WTC11 (cell line): ENCODE measurements around the gene SLCO1B1. TPM values are rescaled to one million over a fixed set of nuclear protein-coding genes. Genes with fewer than 3 reads are reported as not detected.
A peak's percentile ranks its signal among the peaks of the same experiment; 100 is the strongest.
"Not testable (repeated sequence)": the region's sequence is repeated elsewhere in the genome, so short reads cannot be mapped to it uniquely, and the experiment has no call there.

Experiments
- ATAC-seq: fragments of 200-7000 bp; cut with Tn5 transposase; 2 replicates; pipeline ENCODE4 v1.10.0; 2021; ENCODE audit warnings: mild to moderate bottlenecking, moderate library complexity
- CTCF ChIA-PET: fragments of 300-600 bp; sonication (Branson Sonifier 250); formaldehyde crosslinking; loops from one replicate; lab custom pipeline; 2021; ENCODE audit warnings: antibody characterized with exemption; lab: Charles Lee
- POLR2A ChIA-PET: fragments of 350-600 bp; sonication (Branson Sonifier 250); formaldehyde crosslinking; loops from one replicate; lab custom pipeline; 2021; ENCODE audit warnings: antibody characterized with exemption; lab: Charles Lee
- DNase-seq: peaks from one replicate; pipeline ENCODE4 v3.0.0; 2021; ENCODE audit warnings: low spot score
- H3K27ac Mint-ChIP-seq: 2 replicates; pipeline ENCODE4 v1.8.0; 2021; ENCODE audit warnings: mixed read lengths
- H3K27me3 Mint-ChIP-seq: 2 replicates; pipeline ENCODE4 v1.8.0; 2021; ENCODE audit warnings: low read depth, mild to moderate bottlenecking, moderate library complexity, mixed read lengths
- H3K36me3 Mint-ChIP-seq: 2 replicates; pipeline ENCODE4 v1.8.0; 2021; ENCODE audit warnings: mixed read lengths
- H3K4me1 Mint-ChIP-seq: 2 replicates; pipeline ENCODE4 v1.8.0; 2022; ENCODE audit warnings: mixed read lengths
- H3K4me3 Mint-ChIP-seq: 2 replicates; pipeline ENCODE4 v1.8.0; 2021; ENCODE audit warnings: mild to moderate bottlenecking, moderate library complexity, mixed read lengths
- H3K9me3 Mint-ChIP-seq: 2 replicates; pipeline ENCODE4 v1.8.0; 2021; ENCODE audit warnings: mixed read lengths
- ATF1 ChIP-seq: sonication (generic); formaldehyde crosslinking; IDR thresholded peaks from 2 replicates; pipeline ENCODE4 v1.8.1; 2023; ENCODE audit warnings: mild to moderate bottlenecking, moderate library complexity, missing genetic modification reagents
- CREM ChIP-seq: sonication (generic); formaldehyde crosslinking; IDR thresholded peaks from 2 replicates; pipeline ENCODE4 v1.8.1; 2022; ENCODE audit warnings: mild to moderate bottlenecking, missing genetic modification reagents, moderate library complexity
- ELF4 ChIP-seq: sonication (generic); formaldehyde crosslinking; IDR thresholded peaks from 2 replicates; pipeline ENCODE4 v1.8.1; 2022; ENCODE audit warnings: low read depth, mild to moderate bottlenecking, moderate library complexity, missing genetic modification reagents
- ESRRA ChIP-seq: sonication (generic); formaldehyde crosslinking; IDR thresholded peaks from 2 replicates; pipeline ENCODE4 v1.8.1; 2022; ENCODE audit warnings: mild to moderate bottlenecking, missing genetic modification reagents, borderline replicate concordance
- FOXJ3 ChIP-seq: sonication (generic); formaldehyde crosslinking; IDR thresholded peaks from 2 replicates; pipeline ENCODE4 v1.9.0; 2021; ENCODE audit warnings: missing genetic modification reagents, mild to moderate bottlenecking, borderline replicate concordance
- GRHL2 ChIP-seq: fragments of 250-450 bp; sonication (Bioruptor Pico); IDR thresholded peaks from 2 replicates; pipeline ENCODE4 v1.8.0; 2022; ENCODE audit warnings: mild to moderate bottlenecking, moderate library complexity; ENCODE audit not compliant: insufficient replicate concordance, severe bottlenecking
- NFATC4 ChIP-seq: fragments of 250-450 bp; sonication (Bioruptor Pico); IDR thresholded peaks from 2 replicates; pipeline ENCODE4 v1.9.0; 2021; ENCODE audit warnings: mild to moderate bottlenecking
- NFE2L1 ChIP-seq: sonication (generic); formaldehyde crosslinking; IDR thresholded peaks from 2 replicates; pipeline ENCODE4 v1.8.1; 2023; ENCODE audit warnings: missing genetic modification reagents
- OVOL2 ChIP-seq: fragments of 250-450 bp; sonication (Bioruptor Pico); IDR thresholded peaks from 2 replicates; pipeline ENCODE4 v1.9.0; 2021; ENCODE audit warnings: mild to moderate bottlenecking, borderline replicate concordance
- RELA ChIP-seq: sonication (generic); formaldehyde crosslinking; IDR thresholded peaks from 2 replicates; pipeline ENCODE4 v1.8.1; 2022; ENCODE audit warnings: missing genetic modification reagents, mild to moderate bottlenecking, borderline replicate concordance
- SMAD3 ChIP-seq: sonication (generic); formaldehyde crosslinking; IDR thresholded peaks from 2 replicates; pipeline ENCODE4 v1.8.0; 2022; ENCODE audit warnings: missing genetic modification reagents, mild to moderate bottlenecking, borderline replicate concordance
- TEAD4 ChIP-seq: sonication (generic); formaldehyde crosslinking; IDR thresholded peaks from 2 replicates; pipeline ENCODE4 v1.8.0; 2022; ENCODE audit warnings: mild to moderate bottlenecking, missing genetic modification reagents
- ZNF219 ChIP-seq: sonication (generic); formaldehyde crosslinking; IDR thresholded peaks from 2 replicates; pipeline ENCODE4 v1.8.0; 2023; ENCODE audit warnings: missing genetic modification reagents, mild to moderate bottlenecking, borderline replicate concordance
- ZNF263 ChIP-seq: sonication (generic); formaldehyde crosslinking; IDR thresholded peaks from 2 replicates; pipeline ENCODE4 v1.8.1; 2022; ENCODE audit warnings: low read depth, mild to moderate bottlenecking, moderate library complexity, missing genetic modification reagents
- ZNF423 ChIP-seq: fragments of 250-450 bp; sonication (Bioruptor Pico); IDR thresholded peaks from 2 replicates; pipeline ENCODE4 v2.1.2; 2022; ENCODE audit warnings: mild to moderate bottlenecking, moderate library complexity
- total RNA-seq: library from RNA; stranded (reverse); gene quantifications from 3 replicates; pipeline ENCODE4 v1.2.3, GENCODE V29; 2021
- TF ChIP-seq, protein P1 (sequence below): sonication (generic); formaldehyde crosslinking; IDR thresholded peaks from 2 replicates; pipeline ENCODE4 v1.8.1; 2023; ENCODE audit warnings: mild to moderate bottlenecking, missing genetic modification reagents
- TF ChIP-seq, protein P2 (sequence below): fragments of 250-450 bp; sonication (Bioruptor Pico); IDR thresholded peaks from 2 replicates; pipeline ENCODE4 v1.9.0; 2021; ENCODE audit warnings: moderate library complexity, mild to moderate bottlenecking, inconsistent platforms, borderline replicate concordance
- TF ChIP-seq, protein P3 (sequence below): sonication (generic); formaldehyde crosslinking; IDR thresholded peaks from 2 replicates; pipeline ENCODE4 v1.8.1; 2023; ENCODE audit warnings: mild to moderate bottlenecking, missing genetic modification reagents, moderate library complexity
- TF ChIP-seq, protein P4 (sequence below): sonication (generic); formaldehyde crosslinking; IDR thresholded peaks from 2 replicates; pipeline ENCODE4 v1.8.1; 2022; ENCODE audit warnings: mild to moderate bottlenecking, moderate library complexity, missing genetic modification reagents
- TF ChIP-seq, protein P5 (sequence below): sonication (generic); formaldehyde crosslinking; IDR thresholded peaks from 2 replicates; pipeline ENCODE4 v1.8.0; 2023; ENCODE audit warnings: mild to moderate bottlenecking, missing genetic modification reagents

SLCO1B1 gene
- total RNA-seq, 1 experiment from 2014 or later, result 0.52 TPM

DNA sequence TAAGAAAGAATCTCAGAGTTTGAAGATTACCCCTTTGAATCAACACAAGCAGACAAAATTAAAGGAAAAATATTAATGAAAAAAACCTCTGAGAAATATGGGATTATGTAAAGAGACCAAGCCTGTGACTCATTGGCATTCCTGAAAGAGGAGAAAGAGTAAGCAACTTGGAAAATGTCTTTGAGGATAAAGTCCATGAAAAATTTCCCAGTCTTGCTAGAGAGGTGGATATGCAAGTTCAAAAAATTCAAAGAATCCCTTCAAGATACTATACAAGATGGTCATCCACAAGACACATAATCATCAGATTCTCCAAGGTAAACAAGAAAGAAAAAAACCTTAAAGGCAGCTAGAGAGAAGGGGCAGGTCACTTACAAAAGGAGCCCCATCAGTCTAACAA, 13.3 kb downstream of the SLCO1B1 start:
- Mint-ChIP-seq H3K27ac (no peak overlapping the region), H3K27me3 (no peaks in the 10 kb centered on the region), H3K9me3 (peaks cover 16% of the 10 kb centered on the region), H3K4me1 (no peaks in the 10 kb centered on the region), H3K4me3 (no peak overlapping the region), H3K36me3 (no peaks in the 10 kb centered on the region)
- no peak for DNase-seq
- ChIA-PET POLR2A (no interaction called here), CTCF (no interaction called here)
- ATAC-seq, result no peak
- TF ChIP-seq, protein P1, sequence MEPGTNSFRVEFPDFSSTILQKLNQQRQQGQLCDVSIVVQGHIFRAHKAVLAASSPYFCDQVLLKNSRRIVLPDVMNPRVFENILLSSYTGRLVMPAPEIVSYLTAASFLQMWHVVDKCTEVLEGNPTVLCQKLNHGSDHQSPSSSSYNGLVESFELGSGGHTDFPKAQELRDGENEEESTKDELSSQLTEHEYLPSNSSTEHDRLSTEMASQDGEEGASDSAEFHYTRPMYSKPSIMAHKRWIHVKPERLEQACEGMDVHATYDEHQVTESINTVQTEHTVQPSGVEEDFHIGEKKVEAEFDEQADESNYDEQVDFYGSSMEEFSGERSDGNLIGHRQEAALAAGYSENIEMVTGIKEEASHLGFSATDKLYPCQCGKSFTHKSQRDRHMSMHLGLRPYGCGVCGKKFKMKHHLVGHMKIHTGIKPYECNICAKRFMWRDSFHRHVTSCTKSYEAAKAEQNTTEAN, result no peak
- TF ChIP-seq ZNF219, result no peak
- TF ChIP-seq ZNF423 (CRISPR knock-in tag), result no peak
- TF ChIP-seq ATF1, result no peak

DNA sequence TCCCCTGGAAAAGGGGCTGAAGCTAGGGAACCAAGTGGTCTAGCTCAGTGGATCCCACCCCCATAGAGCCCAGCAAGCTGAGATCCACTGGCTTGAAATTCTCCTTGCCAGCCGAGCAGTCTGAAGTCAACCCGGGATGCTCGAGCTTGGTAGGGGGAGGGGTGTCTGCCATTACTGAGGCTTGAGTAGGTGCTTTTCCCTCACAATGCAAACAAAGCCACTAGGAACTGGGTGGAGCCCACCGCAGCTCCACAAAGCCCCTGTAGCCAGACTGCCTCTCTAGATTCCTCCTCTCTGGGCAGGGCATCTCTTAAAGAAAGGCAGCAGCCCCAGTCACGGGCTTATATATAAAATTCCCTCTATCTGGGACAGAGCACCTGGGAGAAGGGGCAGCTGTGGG, 18.9 kb downstream of the SLCO1B1 start:
- H3K36me3 Mint-ChIP-seq, H3K27me3 Mint-ChIP-seq, H3K4me3 Mint-ChIP-seq, H3K4me1 Mint-ChIP-seq, POLR2A ChIA-PET, H3K27ac Mint-ChIP-seq, CTCF ChIA-PET: not testable (repeated sequence)
- peaks cover 13% of the 10 kb centered on the region for H3K9me3 Mint-ChIP-seq
- DNase-seq (peak; percentile 16), ATAC-seq (peak; percentile 93)

DNA sequence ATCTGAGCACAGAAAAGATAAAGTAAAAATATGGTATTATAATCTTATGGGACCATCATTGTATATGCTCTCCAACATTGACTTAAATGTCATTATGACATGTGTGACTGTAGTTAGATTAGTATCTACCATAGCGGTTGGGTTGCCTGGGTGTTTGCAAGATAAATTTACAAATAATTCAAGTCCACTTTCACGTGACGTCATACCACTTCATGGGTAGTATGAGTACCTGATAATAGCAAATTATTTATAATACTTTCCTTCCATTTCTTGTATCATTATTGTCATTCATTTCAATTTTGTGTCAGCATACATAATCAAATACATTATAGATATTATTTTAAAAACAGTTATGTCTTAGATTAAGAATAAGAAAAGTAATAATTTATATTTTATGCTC, 20.2 kb downstream of the SLCO1B1 start:
- no peak for TF ChIP-seq FOXJ3
- TF ChIP-seq RELA (CRISPR knock-in tag), result no peak
- TF ChIP-seq NFATC4 (CRISPR knock-in tag), result no peak
- TF ChIP-seq SMAD3, result no peak
- TF ChIP-seq GRHL2, result no peak
- TF ChIP-seq, protein P2, sequence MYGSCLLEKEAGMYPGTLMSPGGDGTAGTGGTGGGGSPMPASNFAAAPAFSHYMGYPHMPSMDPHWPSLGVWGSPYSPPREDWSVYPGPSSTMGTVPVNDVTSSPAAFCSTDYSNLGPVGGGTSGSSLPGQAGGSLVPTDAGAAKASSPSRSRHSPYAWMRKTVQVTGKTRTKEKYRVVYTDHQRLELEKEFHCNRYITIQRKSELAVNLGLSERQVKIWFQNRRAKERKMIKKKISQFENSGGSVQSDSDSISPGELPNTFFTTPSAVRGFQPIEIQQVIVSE, result no peak
- no peak for TF ChIP-seq OVOL2 (CRISPR knock-in tag)
- TF ChIP-seq, protein P3, sequence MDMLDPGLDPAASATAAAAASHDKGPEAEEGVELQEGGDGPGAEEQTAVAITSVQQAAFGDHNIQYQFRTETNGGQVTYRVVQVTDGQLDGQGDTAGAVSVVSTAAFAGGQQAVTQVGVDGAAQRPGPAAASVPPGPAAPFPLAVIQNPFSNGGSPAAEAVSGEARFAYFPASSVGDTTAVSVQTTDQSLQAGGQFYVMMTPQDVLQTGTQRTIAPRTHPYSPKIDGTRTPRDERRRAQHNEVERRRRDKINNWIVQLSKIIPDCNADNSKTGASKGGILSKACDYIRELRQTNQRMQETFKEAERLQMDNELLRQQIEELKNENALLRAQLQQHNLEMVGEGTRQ (CRISPR knock-in tag), result no peak
- no peak for TF ChIP-seq TEAD4 (CRISPR knock-in tag)
- TF ChIP-seq ESRRA (CRISPR knock-in tag), result no peak
- TF ChIP-seq ATF1, result no peak
- no peak for TF ChIP-seq ZNF263 (CRISPR knock-in tag)
- no peak for TF ChIP-seq CREM (CRISPR knock-in tag)
- TF ChIP-seq ELF4 (CRISPR knock-in tag), result no peak

DNA sequence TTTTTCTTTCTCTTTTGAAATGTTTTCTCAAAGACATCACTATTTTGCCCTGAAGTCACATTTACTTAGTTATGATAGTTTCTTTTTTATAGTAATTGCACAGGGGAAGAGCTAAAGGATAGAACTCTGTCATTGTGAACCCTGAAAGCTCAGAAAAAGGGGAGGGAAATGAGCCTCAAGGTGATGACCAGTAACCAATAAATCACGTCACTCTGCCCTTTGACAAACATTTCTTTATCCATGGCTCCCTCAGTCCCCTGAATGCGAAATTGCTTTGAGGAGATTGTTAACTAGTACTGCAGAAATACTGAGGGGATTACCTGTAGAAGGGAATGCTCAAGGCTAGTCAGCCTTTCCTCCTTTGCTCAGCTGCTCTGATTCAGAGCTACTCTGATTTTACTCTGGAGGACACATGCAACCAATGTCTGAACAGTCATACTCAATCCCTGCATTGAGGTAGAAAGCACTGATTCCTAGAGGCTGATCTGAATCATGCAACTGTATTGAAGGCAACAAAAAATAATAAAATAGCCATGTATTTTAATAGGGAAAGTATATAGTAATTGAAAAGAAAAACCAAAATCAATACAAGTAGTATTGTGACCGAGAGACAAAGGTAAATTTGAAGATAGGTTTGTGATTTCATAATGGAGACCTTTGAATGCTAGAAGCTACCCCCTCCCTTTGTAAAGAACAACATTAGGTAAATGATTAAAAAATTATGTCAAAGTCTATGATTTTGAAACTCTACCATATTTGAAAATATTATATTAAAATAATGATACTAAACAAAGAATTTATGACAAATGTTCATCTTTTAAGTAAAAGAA, 24.7 kb downstream of the SLCO1B1 start:
- ATAC-seq (peak; percentile 24; the same call in 1 of the 2 replicates), DNase-seq (no peak)
- Mint-ChIP-seq H3K27me3 (no peaks in the 10 kb centered on the region), H3K27ac (no peak overlapping the region), H3K4me1 (no peaks in the 10 kb centered on the region), H3K9me3 (peaks cover 12% of the 10 kb centered on the region)
- POLR2A ChIA-PET, result no interaction called here
- TF ChIP-seq, protein P4, sequence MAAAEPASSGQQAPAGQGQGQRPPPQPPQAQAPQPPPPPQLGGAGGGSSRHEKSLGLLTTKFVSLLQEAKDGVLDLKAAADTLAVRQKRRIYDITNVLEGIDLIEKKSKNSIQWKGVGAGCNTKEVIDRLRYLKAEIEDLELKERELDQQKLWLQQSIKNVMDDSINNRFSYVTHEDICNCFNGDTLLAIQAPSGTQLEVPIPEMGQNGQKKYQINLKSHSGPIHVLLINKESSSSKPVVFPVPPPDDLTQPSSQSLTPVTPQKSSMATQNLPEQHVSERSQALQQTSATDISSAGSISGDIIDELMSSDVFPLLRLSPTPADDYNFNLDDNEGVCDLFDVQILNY (CRISPR knock-in tag), result no peak
- TF ChIP-seq, protein P5, sequence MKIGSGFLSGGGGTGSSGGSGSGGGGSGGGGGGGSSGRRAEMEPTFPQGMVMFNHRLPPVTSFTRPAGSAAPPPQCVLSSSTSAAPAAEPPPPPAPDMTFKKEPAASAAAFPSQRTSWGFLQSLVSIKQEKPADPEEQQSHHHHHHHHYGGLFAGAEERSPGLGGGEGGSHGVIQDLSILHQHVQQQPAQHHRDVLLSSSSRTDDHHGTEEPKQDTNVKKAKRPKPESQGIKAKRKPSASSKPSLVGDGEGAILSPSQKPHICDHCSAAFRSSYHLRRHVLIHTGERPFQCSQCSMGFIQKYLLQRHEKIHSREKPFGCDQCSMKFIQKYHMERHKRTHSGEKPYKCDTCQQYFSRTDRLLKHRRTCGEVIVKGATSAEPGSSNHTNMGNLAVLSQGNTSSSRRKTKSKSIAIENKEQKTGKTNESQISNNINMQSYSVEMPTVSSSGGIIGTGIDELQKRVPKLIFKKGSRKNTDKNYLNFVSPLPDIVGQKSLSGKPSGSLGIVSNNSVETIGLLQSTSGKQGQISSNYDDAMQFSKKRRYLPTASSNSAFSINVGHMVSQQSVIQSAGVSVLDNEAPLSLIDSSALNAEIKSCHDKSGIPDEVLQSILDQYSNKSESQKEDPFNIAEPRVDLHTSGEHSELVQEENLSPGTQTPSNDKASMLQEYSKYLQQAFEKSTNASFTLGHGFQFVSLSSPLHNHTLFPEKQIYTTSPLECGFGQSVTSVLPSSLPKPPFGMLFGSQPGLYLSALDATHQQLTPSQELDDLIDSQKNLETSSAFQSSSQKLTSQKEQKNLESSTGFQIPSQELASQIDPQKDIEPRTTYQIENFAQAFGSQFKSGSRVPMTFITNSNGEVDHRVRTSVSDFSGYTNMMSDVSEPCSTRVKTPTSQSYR (CRISPR knock-in tag), result no peak
- TF ChIP-seq NFE2L1 (CRISPR knock-in tag), result no peak
- TF ChIP-seq, all 79 proteins: peak for 0
- Mint-ChIP-seq H3K36me3 (no peaks in the 10 kb centered on the region), H3K4me3 (no peak overlapping the region)
- CTCF ChIA-PET, result interaction anchor here (0.6 kb wide), 1 partner anchor 10 kb away, joined by 3 read pairs; no protein-coding TSS in a partner anchor

More for the DNA sequence above, 20.2 kb downstream of the SLCO1B1 start:
- H3K27ac Mint-ChIP-seq, result no peak overlapping the region
- ChIA-PET POLR2A (no interaction called here), CTCF (no interaction called here)
- DNase-seq, result no peak
- ATAC-seq, result no peak
- H3K9me3 Mint-ChIP-seq, result peaks cover 13% of the 10 kb centered on the region
- peaks cover 3% of the 10 kb centered on the region; the same call in 1 of the 2 replicates for H3K4me1 Mint-ChIP-seq
- no peak overlapping the region for H3K4me3 Mint-ChIP-seq
- H3K36me3 Mint-ChIP-seq, result no peaks in the 10 kb centered on the region
- no peaks in the 10 kb centered on the region for H3K27me3 Mint-ChIP-seq
